C1 segment of cervical spinal cord (tissue), 14 donors: Measurements from ENCODE around the gene ARL15.

Experiments used
- DNase-seq, 14 donors: peaks; one replicate each; lab custom pipeline; 2025; lab: John Stamatoyannopoulos, UW

ARL15 gene

GRCh38 chr5:54214722-54215121, 95.7 kb downstream of the ARL15 start:
- DNase-seq, result no peak

- no peak for DNase-seq
These were observed 98.0 kb downstream of the ARL15 start for GRCh38 chr5:54212331-54212730.

- no peak for DNase-seq
These were observed 98.5 kb downstream of the ARL15 start for GRCh38 chr5:54211912-54212311.

- DNase-seq, result no peak
These were observed 102.8 kb downstream of the ARL15 start for GRCh38 chr5:54207566-54207965.

GRCh38 chr5:54206580-54207229, 103.7 kb downstream of the ARL15 start:
- DNase-seq, result no peak

GRCh38 chr5:54205918-54206317, 104.5 kb downstream of the ARL15 start:
- DNase-seq, result no peak

- no peak for DNase-seq
These were observed 104.9 kb downstream of the ARL15 start for GRCh38 chr5:54205453-54205852.

- DNase-seq, result no peak
These were observed 113.4 kb downstream of the ARL15 start for GRCh38 chr5:54197018-54197417.

GRCh38 chr5:54195701-54196100, 114.7 kb downstream of the ARL15 start:
- DNase-seq, result no peak

GRCh38 chr5:54194318-54194717, 116.1 kb downstream of the ARL15 start:
- DNase-seq, result no peak

GRCh38 chr5:54187694-54188093, 122.7 kb downstream of the ARL15 start:
- no peak for DNase-seq

GRCh38 chr5:54186912-54187445, 123.4 kb downstream of the ARL15 start:
- peak in 1 of 14 donors; percentile 6 for DNase-seq

GRCh38 chr5:54186108-54186507, 124.3 kb downstream of the ARL15 start:
- DNase-seq, result no peak

- no peak for DNase-seq
These were observed 125.6 kb downstream of the ARL15 start for GRCh38 chr5:54184806-54185205.

GRCh38 chr5:54180630-54181031, 129.7 kb downstream of the ARL15 start:
- no peak for DNase-seq

GRCh38 chr5:54178991-54179390, 131.4 kb downstream of the ARL15 start:
- DNase-seq, result no peak

GRCh38 chr5:54178207-54178606, 132.2 kb downstream of the ARL15 start:
- DNase-seq, result no peak

- DNase-seq, result no peak
These were observed 133.3 kb downstream of the ARL15 start for GRCh38 chr5:54177058-54177457.

- DNase-seq, result peak in 1 of 14 donors; percentile 7
These were observed 134.1 kb downstream of the ARL15 start for GRCh38 chr5:54176066-54176830.

- DNase-seq, result no peak
These were observed 137.1 kb downstream of the ARL15 start for GRCh38 chr5:54173251-54173650.

GRCh38 chr5:54171645-54172384, 138.6 kb downstream of the ARL15 start:
- DNase-seq, result no peak

- no peak for DNase-seq
These were observed 144.7 kb downstream of the ARL15 start for GRCh38 chr5:54165687-54166086.
